GM23248 (cell line): ENCODE measurements around the gene STEAP2.

ENCODE experiments used
- EZH2 ChIP-seq: fragments of 200-600 bp; sonication (generic); IDR thresholded peaks from 2 replicates; pipeline ENCODE4 v1.6.1; 2018; ENCODE audit warnings: antibody characterized with exemption, mild to moderate bottlenecking; ENCODE audit not compliant: insufficient read depth, poor library complexity, severe bottlenecking
- EZH2phosphoT487 ChIP-seq: fragments of 200-600 bp; sonication (generic); IDR thresholded peaks from 2 replicates; pipeline ENCODE4 v1.6.1; 2018; ENCODE audit warnings: antibody characterized with exemption, moderate library complexity, mild to moderate bottlenecking, low read depth; ENCODE audit not compliant: insufficient read depth

GRCh38 chr7:90271753-90272152, 60.2 kb downstream of the STEAP2 start:
- TF ChIP-seq EZH2 (no peak), EZH2phosphoT487 (peak; percentile 89)
